Thoracic aorta endothelial cell (primary cell): ENCODE results near the gene KCNN4. TPM values are rescaled to one million over a fixed set of nuclear protein-coding genes. Genes with fewer than 3 reads are reported as not detected.

Source experiments
- total RNA-seq: library from RNA; depleted of rRNA; stranded (reverse); fragments of >200 nt; gene quantifications from 2 replicates; pipeline ENCODE4 v1.2.3, GENCODE V29; 2012

Gene KCNN4
- total RNA-seq, result 0.53 and 1.3 TPM in 2 replicates

DNA sequence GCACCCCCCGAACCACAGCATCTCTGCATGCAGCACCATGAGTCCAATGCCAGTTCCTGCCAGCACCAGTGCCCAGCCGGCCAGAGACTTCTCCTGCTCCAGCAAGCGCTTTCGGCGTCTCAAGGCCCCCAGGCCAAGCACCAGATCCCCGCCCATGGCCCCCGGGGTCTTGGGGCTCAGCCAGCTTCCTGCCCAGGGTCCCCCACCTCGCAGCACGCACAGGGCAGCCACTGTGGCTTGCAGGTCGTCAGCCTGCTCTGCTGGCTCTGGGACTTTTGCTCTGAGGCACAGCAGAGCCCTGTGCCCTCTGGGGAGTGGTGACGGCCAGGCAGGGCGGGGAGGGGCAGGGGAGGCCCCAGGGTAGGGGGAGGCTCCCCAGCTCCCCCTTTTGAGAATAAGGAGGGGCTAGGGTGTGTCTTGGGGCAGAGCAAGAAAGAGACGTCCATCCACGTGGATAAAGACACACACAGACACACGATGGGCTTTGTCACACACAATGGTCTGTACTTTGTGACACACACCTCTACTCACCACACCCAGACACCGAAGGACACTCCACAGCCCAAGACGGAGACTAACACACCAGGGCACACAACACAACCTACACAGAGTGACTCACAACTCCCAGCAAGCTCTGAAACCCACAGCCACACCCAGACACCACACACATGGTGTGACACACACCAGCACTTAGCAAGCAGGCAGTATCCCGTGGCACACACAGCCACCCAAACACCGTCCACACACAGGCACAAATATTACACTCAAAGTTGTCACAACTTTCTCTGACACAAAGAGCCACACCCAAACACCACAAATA lies at the start of gene KCNN4:
Gene KCNN4, minus strand, starts transcription at position 268 of the 820 bp plus-strand sequence. Its CDS starts 112 bp downstream, at position 156.

DNA sequence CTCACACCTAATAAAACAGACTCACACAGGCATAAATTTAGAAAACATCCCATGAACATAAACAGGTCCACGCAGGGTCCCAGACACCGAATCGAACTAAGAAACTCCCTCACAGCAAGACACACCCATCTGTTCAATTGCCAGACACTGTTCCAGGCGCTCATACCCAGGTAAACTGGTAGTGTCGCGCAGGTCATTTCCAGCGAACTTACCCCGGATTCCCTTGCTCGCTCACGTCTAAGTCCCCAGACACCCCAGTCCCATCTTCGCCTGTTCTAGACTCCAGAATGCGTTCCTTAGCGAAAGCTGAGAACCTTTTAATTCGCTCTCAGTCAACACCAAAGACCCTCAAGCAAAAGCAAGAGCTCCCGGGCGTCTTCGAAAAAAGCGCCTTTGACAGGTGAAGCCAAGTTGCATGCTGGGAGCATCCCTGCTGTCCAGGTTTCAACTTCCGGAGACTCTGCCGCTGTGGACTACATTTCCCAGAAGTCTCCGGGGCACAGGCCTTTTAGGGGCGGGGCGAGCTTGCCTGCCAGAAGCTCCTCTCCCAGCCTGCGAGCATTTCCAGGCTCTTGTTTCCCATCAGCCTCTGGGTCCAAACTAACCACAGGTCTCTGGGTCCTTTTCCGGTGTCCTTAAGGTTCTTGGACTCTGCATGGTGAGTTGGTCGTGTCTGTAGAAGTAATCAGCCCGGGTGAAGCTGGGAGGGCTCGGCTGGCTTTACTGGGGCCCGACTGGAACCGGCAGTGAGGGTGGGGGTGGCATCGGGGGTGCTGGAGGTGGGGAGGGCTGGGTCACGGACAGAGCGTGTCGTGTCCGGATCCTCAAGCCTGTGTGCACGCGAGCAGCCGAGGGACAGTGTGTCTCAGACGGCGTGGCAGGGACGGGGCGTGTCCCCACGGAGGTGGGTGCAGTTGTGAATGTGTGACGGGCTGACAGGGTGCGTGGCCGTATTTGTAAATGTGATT lies 46.3 kb upstream of the KCNN4 start, which contains the start of gene ZNF283:
Gene ZNF283, plus strand, starts transcription at position 535 of the 968 bp plus-strand sequence. CDS start 6,184 bp downstream, outside the sequence.

DNA sequence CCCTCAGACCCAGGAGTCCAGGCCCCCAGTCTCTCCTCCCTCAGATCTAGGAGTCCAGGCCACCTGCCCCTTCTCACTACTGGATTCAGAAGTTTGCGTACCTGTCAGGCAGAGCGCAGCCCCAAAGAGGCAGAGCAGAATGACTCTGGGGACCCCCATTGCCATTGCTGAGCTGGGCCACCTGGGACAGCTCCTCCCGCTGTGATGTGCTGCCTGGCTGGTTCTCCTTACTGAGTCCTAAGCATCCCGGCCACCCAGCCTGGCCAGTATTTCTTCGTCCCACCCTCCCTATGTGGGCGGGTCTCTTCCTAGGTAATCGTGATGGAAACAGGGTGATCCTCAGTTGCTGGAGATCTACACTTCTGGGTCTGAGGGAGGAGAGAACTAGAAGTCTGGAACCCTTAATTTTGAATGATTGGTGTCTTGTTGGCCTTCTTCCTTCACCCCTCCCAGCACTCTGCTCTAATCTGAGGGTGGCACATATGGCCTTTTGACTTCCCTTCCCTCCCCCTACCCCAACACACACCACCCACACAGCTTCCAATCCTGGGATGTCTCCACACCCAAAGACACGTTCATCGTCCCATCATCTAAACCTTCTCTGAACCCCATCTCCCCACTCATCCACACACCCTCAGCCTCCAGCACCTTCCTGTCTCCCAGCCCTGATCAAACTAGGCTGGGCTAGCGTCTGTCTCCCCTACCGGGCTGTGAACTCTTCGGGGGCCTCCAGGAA lies 21.6 kb upstream of the KCNN4 start, which contains the start of gene LYPD5:
Gene LYPD5, minus strand, starts transcription at position 232 of the 736 bp plus-strand sequence. Its CDS starts 67 bp downstream, at position 165.

DNA sequence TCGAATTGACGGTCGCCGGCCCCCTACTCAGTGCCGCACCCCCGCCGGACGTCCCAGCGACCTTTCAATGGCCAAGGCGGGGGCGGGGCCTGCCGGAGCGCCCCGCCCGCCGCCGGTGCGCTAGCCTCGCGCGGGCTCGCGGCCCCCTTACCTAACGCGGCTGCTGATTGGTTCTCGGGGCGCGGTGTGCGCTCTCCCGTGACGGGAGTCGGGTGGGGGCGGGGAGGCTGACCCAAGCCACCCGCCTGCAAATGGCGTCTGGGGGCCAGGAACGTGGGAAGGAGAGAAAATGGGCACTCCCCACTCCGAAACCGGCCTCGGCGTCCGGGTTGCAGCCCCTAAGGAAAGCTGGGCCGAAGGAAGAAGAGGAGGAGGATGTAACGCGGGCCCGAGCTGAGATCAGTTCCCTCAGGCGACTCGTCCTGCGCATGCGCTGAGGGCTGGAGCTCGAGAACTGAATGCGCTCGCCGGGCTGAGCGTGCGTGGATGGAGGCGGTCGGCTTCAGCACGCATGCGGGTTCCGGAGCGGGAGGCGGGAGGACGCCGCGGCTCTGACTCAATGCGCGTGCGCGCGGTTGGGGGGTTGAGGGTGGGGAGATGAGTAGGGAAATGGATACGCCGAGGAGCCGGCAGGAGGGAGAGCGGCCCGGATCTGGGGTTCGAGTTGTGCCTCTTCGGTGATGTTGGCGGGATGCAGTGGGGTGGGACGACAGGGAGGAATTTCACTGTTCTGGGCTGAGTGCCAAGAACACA lies 26.1 kb downstream of the KCNN4 start, which contains the start of gene SMG9:
Gene SMG9, minus strand, starts transcription at position 460 of the 753 bp plus-strand sequence. CDS start 4,221 bp downstream, outside the sequence.

Other genes starting within 250 kb of the KCNN4 start
- 0.27 TPM in 1 of 2 replicates, not detected in the other for gene ZNF575, start 247.8 kb downstream of the KCNN4 start, total RNA-seq
- 19.9 and 26.4 TPM in 2 replicates for gene XRCC1, start 205.4 kb downstream of the KCNN4 start, total RNA-seq
- gene PINLYP, start 205.2 kb downstream of the KCNN4 start, total RNA-seq, result 0.22 and 0.27 TPM in 2 replicates
- 28.9 TPM in 2 replicates for gene IRGQ, start 184.8 kb downstream of the KCNN4 start, total RNA-seq
- 9.3 and 9.8 TPM in 2 replicates for gene ZNF576, start 184.4 kb downstream of the KCNN4 start, total RNA-seq
- gene SRRM5, start 168.9 kb downstream of the KCNN4 start, total RNA-seq, result 0.07 and 0.27 TPM in 2 replicates
- gene ZNF428, start 161.3 kb downstream of the KCNN4 start, total RNA-seq, result 21.3 and 22.3 TPM in 2 replicates
- 1.6 and 1.7 TPM in 2 replicates for gene CADM4, start 141.1 kb downstream of the KCNN4 start, total RNA-seq
- 72.7 and 78.2 TPM in 2 replicates for gene PLAUR, start 110.8 kb downstream of the KCNN4 start, total RNA-seq
- gene IRGC, start 64.9 kb downstream of the KCNN4 start, total RNA-seq, result not detected in 2 replicates
- 15.7 and 20.4 TPM in 2 replicates for gene SMG9, start 26.0 kb downstream of the KCNN4 start, total RNA-seq
- gene LYPD5, start 21.5 kb upstream of the KCNN4 start, total RNA-seq, result 0.13 and 0.29 TPM in 2 replicates
- 9.2 and 9.8 TPM in 2 replicates for gene ZNF283, start 46.3 kb upstream of the KCNN4 start, total RNA-seq
- 1.0 and 1.3 TPM in 2 replicates for gene ZNF404, start 103.0 kb upstream of the KCNN4 start, total RNA-seq
- 14.4 and 16.2 TPM in 2 replicates for gene ZNF45, start 154.3 kb upstream of the KCNN4 start, total RNA-seq
- 5.2 TPM in 2 replicates for gene ZNF221, start 170.3 kb upstream of the KCNN4 start, total RNA-seq
- 6.7 and 7.2 TPM in 2 replicates for gene ZNF155, start 203.2 kb upstream of the KCNN4 start, total RNA-seq
- gene ZNF230, start 222.0 kb upstream of the KCNN4 start, total RNA-seq, result 3.4 and 4.7 TPM in 2 replicates
- gene ZNF222, start 244.4 kb upstream of the KCNN4 start, total RNA-seq, result 2.7 and 4.1 TPM in 2 replicates